ENCODE results near the gene CDH23. TPM values are rescaled to one million over a fixed set of nuclear protein-coding genes. Genes with fewer than 3 reads are reported as not detected.

CDH23 gene
- total and polyA plus RNA-seq, 2 of the 8 experiments (the other 6 are each of a cell fraction or from before 2014, with no cell fraction given): 1.9 to 4.9 TPM

- Histone ChIP-seq H2BK5ac (ENCODE audit: low read depth, low read length) (no peak overlapping the region), H4K5ac (ENCODE audit: insufficient read length, low read depth, low read length) (no peak overlapping the region), H3K36me3 (ENCODE audit: control insufficient read depth in 2 of 4, insufficient read depth in 4 of 4, low read length in 3 of 4) (no peaks in the 10 kb centered on the region), H3K4me2 (ENCODE audit: insufficient read depth in 1 of 2, low read depth in 2 of 2, low read length in 2 of 2) (no peak overlapping the region; a peak in 1 of 4 replicates), H2BK12ac (ENCODE audit: low read depth, low read length) (no peak overlapping the region), H2AFZ (ENCODE audit: low read length) (no peak overlapping the region), H3K23ac (ENCODE audit: insufficient read length) (no peak overlapping the region), H3K9me3 (ENCODE audit: insufficient read depth in 2 of 2, low read depth in 1 of 2, low read length in 1 of 2) (no peaks in the 10 kb centered on the region), H4K8ac (ENCODE audit: extremely low read depth, insufficient read depth, low read length) (no peak overlapping the region), H4K20me1 (replicated peaks in 1 of 2; ENCODE audit: control insufficient read depth in 1 of 2, insufficient read depth in 2 of 2, low read length in 2 of 2) (no peaks in the 10 kb centered on the region), H3K14ac (ENCODE audit: insufficient read length) (no peak overlapping the region), H3K27ac (ENCODE audit: low read depth, low read length) (no peak overlapping the region), H3K18ac (ENCODE audit: extremely low read depth, low read length) (no peak overlapping the region), H2BK20ac (ENCODE audit: low read length) (no peak overlapping the region), H3K56ac (replicated peaks; ENCODE audit: insufficient read length, low read depth, low read length) (no peak overlapping the region), H3K4ac (replicated peaks; ENCODE audit: insufficient read length, low read depth, low read length) (no peak overlapping the region), H2AK5ac (ENCODE audit: low read depth, low read length) (no peak overlapping the region), H4K91ac (replicated peaks; ENCODE audit: insufficient read length, low read length) (no peak overlapping the region), H3K9ac (replicated peaks in 1 of 4; ENCODE audit: extremely low read depth in 1 of 4, low read depth in 3 of 4, low read length in 3 of 4) (no peak overlapping the region), H3K27me3 (replicated peaks in 1 of 4; ENCODE audit: control insufficient read depth in 3 of 4, extremely low read depth in 1 of 4, insufficient read depth in 3 of 4, low read length in 3 of 4) (no peaks in the 10 kb centered on the region), H3K23me2 (ENCODE audit: low read depth, low read length) (no peaks in the 10 kb centered on the region), H3K79me1 (ENCODE audit: low read depth, low read length) (no peaks in the 10 kb centered on the region), H3K79me2 (ENCODE audit: control insufficient read depth in 1 of 2, insufficient read depth in 2 of 2, low read length in 2 of 2) (no peaks in the 10 kb centered on the region), H3K4me3 (ENCODE audit: extremely low read depth in 1 of 4, insufficient read depth in 2 of 4, low read depth in 3 of 4, low read length in 4 of 4) (no peak overlapping the region), H2BK120ac (replicated peaks; ENCODE audit: low read depth, low read length) (peak overlapping the region; percentile 41), H3K4me1 (replicated peaks in 1 of 4; ENCODE audit: control insufficient read depth in 3 of 4, insufficient read depth in 4 of 4, low read length in 3 of 4) (peaks cover 3 to 15% (median 8%) of the 10 kb centered on the region in 4 experiments; a peak in 4 of 7 replicates), H2BK15ac (ENCODE audit: low read length) (no peak overlapping the region)
- ChIA-PET CTCF (ENCODE audit: partially characterized antibody) (interaction anchor here (1.1 to 3.4 kb wide), 3 partner anchors 8 to 31 kb away, joined by 3 to 7 read pairs (median 5); no protein-coding TSS in a partner anchor), POLR2A (ENCODE audit: partially characterized antibody) (no interaction called here)
- TF ChIP-seq POLR2AphosphoS5 (IDR thresholded peaks at IDR 0.05; ENCODE audit: low read depth, low read length) (no peak), SRF (IDR thresholded peaks at IDR 0.05; ENCODE audit: low read depth, low read length) (no peak), HDAC2 (IDR thresholded peaks at IDR 0.05; ENCODE audit: borderline replicate concordance in 1 of 2, low read depth in 2 of 2, low read length in 2 of 2) (no peak), EP300 (IDR thresholded peaks at IDR 0.05; ENCODE audit: borderline replicate concordance in 1 of 2, low read depth in 2 of 2, low read length in 2 of 2) (no peak), NRF1 (IDR thresholded peaks at IDR 0.05; ENCODE audit: low read depth, low read length) (no peak), ATF3 (IDR thresholded peaks at IDR 0.05; ENCODE audit: insufficient read depth, low read depth, low read length) (no peak), POU5F1 (IDR thresholded peaks at IDR 0.05; ENCODE audit: low read depth, low read length) (no peak), SP4 (IDR thresholded peaks at IDR 0.05; ENCODE audit: low read length) (no peak), CEBPB (IDR thresholded peaks at IDR 0.05; ENCODE audit: low read depth, low read length) (no peak)
- 89% methylated on average over 4 of the region's 5 CpGs; no CpG with 5 or more reads in 1 of the 2 experiments for WGBS, 2 experiments (ENCODE audit: extremely low coverage in 1 of 2, insufficient coverage in 1 of 2, insufficient read length in 1 of 2, insufficient replicate concordance in 2 of 2, low coverage in 1 of 2, low lambda C conversion rate in 2 of 2, missing lambda C conversion rate in 1 of 2)
- DNase-seq (ENCODE audit: low read depth in 1 of 2, low spot score in 2 of 2) (no peak), FAIRE-seq (no peak)
Observed at GRCh38 chr10:71864911-71865361, 468.2 kb downstream of the CDH23 start.
